Breast epithelium (tissue), 3 donors: Measurements from ENCODE around the gene NMRAL1.

Experiments
- POLR2A ChIP-seq: fragments of 450-650 bp; IDR thresholded peaks from one replicate; pipeline ENCODE4 v1.6.1; 2016; ENCODE audit warnings: antibody characterized with exemption, mild to moderate bottlenecking, moderate library complexity
- POLR2AphosphoS5 ChIP-seq, 3 donors: sonication (generic); formaldehyde crosslinking; IDR thresholded peaks; one replicate each; pipeline ENCODE4 v1.6.1; 2017; ENCODE audit warnings: antibody characterized with exemption in 3 of 3
- TF ChIP-seq, protein P1 (sequence below), 3 donors: fragments of 450-650 bp; IDR thresholded peaks; one replicate each; pipeline ENCODE4 v1.5.1; 2016 to 2017; ENCODE audit warnings: antibody characterized with exemption in 3 of 3, mild to moderate bottlenecking in 3 of 3, moderate library complexity in 3 of 3

DNA sequence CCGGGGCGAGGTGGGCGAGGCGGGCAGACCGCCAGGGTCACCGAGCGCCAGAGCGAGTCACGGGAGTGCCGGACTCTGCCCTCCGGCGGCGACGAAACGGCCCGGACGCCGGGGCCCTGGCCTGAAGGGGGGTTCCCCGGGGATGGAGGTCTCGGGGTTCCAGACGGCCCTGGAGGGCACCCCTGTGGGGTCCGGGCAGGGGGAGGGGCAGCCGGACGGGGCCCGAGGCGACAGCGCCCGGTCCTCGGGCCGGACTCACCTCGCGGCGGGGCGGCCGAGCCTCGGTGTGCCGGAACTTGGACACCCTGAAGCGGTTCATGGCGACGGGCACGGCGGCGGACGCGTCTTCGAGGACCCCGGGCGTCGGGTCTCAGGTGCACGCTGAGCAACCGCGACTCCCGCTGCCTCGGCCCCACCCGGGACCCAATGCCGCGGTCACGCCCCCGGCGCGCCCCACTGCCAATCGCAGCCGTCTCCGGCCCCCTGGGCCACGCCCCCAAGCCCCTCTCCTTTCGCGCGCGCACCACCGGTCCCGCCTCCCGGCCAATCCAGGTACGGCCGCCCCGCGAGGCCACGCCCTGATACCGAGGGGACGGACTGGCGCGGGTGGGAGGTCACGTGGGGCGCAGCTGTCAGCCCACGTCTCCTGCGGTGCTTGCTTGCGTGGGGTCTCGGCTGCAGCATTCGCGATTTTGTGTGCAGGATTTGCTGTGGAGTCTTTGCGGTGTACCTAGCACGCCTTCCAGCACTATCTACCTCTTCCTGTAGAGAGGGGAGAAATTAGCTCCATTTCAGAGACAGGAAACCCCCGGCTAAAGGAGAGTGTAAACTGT lies 58.0 kb downstream of the NMRAL1 start, which contains the start of gene CORO7:
- TF ChIP-seq, protein P1, sequence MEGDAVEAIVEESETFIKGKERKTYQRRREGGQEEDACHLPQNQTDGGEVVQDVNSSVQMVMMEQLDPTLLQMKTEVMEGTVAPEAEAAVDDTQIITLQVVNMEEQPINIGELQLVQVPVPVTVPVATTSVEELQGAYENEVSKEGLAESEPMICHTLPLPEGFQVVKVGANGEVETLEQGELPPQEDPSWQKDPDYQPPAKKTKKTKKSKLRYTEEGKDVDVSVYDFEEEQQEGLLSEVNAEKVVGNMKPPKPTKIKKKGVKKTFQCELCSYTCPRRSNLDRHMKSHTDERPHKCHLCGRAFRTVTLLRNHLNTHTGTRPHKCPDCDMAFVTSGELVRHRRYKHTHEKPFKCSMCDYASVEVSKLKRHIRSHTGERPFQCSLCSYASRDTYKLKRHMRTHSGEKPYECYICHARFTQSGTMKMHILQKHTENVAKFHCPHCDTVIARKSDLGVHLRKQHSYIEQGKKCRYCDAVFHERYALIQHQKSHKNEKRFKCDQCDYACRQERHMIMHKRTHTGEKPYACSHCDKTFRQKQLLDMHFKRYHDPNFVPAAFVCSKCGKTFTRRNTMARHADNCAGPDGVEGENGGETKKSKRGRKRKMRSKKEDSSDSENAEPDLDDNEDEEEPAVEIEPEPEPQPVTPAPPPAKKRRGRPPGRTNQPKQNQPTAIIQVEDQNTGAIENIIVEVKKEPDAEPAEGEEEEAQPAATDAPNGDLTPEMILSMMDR (IDR thresholded peaks at IDR 0.05): peak in 1 of 3 donors; percentile 47
- TF ChIP-seq POLR2A: no peak
- peak; percentile 18 to 40 (median 30) for TF ChIP-seq POLR2AphosphoS5 (IDR thresholded peaks at IDR 0.05)
